GM15510 (cell line): ENCODE measurements around the gene CATSPER1.

Experiments
- POLR2A ChIP-seq: IDR thresholded peaks from 3 replicates; pipeline ENCODE4 v1.6.1; 2011; ENCODE audit warnings: borderline replicate concordance; ENCODE audit not compliant: insufficient read length; ENCODE audit errors: extremely low read depth

CATSPER1 gene

DNA sequence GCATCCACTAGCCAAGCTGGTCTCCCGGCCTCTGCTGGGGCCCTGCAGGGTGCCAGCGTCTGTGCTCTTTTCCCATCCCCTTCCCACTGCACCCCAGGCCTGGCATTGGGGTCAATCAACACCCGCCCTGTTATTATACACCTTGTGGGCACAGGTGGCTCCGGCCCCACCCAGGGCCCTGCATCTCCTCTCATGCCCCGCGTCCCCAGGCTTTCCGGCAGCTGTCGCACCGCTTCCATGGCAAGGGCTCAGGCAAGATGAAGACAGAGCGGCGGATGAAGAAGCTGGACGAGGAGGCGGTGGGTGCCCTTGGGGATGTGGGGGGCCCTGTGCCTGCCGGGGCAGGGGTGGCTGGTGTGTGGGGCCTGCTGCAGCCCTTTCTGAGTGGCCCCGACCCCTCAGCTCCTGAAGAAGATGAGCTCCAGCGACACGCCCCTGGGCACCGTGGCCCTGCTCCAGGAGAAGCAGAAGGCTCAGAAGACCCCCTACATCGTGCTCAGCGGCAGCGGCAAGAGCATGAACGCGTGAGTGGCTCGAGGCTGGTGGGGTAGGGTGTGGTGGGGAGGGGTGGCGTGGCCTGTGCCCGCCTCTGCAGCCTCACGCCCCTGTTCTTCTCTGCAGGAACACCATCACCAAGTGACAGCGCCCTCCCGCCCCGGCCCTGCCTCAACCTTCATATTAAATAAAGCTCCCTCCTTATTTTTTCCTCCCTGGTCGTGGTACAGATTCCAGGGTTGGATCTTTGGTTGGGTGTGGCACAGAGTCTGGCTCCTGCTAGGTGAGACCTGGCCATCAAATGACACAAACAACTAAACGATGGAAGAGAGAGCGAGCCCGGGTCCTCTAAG, 47.7 kb downstream of the CATSPER1 start:
- no peak for TF ChIP-seq POLR2A

DNA sequence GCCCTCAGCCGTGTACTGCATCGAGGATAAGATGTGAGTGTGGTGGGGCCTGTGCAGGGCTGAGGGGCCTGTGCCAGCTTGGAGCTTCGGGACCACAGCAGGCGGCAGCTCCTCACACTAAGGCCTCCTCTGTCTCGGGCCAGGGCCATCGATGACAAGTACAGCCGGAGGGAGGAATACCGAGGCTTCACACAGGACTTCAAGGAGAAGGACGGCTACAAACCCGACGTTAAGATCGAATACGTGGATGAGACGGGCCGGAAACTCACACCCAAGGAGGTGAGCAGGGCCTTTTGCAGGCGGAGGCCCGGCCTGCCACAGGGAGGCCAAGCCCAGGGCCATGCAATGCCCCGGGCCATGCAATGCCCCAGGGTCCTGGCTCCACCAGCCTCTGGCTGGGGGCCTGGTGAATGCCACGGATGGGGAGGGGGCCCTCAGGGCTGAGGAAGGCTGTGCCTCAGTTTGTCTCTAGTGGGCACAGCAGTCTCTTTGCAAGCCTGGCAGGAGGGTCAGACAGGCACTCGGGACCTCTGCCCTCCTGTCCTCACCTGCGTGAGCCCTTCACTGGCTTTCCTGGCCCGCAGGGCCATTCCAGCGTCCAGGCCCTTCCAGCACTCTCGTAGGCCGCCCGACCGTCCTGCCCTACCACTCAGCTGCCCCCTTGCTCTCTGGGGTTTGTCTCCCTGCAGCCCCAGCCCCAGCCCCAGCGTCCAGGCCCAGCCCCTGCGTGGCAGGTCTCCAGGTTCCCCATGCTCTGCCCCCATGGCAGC, 48.5 kb downstream of the CATSPER1 start:
- TF ChIP-seq POLR2A = no peak

DNA sequence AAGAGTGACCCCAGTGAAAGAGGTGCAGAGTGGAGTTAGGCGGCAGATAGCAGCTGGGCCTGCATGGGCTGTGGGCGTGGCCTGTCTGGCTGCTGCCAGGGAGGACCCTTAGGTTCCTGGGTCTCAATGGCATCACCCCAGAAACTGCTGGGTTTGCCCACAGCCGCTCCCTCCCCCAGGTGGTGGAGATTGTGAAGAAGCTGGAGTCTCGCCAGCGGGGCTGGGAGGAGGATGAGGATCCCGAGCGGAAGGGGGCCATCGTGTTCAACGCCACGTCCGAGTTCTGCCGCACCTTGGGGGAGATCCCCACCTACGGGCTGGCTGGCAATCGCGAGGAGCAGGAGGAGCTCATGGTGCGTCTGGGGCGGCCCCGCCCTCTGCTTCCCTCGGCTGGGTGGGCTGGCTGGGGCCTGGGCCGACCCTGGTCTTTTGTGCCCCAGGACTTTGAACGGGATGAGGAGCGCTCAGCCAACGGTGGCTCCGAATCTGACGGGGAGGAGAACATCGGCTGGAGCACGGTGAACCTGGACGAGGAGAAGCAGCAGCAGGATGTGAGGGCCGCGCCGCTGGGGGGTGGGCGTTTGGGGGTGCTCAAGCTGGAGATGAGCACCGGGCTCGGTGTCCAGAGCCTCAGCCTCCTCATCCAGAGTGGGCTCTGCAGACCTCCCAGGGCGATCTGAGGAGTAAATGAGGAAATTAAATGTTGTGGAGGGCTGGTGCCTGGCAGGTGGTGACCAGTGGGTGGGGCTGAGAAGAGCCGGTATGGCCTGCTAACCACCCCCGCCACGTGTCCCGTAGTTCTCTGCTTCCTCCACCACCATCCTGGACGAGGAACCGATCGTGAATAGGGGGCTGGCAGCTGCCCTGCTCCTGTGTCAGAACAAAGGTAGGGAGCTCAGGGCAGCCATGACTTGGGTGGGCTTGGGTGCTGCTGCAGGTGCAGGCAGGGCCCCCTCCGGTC, 49.8 kb downstream of the CATSPER1 start:
- TF ChIP-seq POLR2A = no peak

DNA sequence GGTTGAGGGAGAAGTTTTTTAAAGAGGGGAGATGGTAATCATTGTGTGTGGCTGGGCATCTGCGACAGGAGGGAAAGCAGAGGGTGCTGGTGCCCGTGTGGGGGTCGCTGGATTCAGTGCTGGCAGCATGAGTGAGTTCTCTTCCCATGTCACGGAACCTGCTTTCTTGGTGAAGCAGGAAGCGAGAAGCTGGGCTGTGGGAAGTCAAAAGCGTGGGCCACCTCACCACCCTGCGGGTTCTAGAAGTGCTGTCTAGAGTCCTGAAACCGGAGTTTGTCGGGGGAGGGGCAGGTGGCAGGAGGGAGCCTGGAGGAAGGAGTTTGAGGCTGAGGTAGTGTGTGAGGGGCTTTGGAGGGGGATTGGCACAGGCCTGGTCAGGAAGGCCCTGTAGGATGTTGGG, 50.5 kb downstream of the CATSPER1 start:
- no peak for TF ChIP-seq POLR2A

DNA sequence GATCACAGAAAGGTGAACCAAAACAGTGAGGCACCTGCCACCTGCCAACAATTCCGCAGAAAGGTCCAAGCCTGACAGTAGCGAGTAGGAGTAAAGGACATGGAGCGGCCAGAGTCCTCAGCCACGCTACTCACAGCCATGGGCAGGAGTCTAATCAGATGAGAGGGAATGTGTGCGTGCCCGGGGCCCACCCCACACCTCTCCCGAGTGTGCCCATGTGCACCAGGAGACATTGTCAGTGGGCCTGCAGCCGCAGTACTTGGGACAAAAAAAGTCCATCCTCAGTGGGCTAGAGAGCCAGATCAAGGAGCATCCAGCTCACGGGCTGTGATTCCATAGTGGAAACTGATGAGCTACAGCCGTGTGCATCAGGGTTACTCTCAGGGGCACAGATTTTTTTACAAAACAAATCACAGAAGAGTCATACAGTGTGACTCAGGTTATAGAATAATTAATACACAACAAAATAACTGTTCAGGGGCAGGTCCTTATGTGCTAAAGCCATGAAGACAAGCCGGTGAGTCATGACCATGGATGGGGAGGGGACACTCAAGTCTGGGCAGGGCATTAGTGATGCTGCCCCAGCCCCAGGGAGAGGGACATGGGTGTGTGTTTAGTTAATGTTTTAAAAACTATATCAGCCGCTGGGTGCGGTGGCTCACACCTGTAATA, 52.7 kb downstream of the CATSPER1 start:
- no peak for TF ChIP-seq POLR2A

DNA sequence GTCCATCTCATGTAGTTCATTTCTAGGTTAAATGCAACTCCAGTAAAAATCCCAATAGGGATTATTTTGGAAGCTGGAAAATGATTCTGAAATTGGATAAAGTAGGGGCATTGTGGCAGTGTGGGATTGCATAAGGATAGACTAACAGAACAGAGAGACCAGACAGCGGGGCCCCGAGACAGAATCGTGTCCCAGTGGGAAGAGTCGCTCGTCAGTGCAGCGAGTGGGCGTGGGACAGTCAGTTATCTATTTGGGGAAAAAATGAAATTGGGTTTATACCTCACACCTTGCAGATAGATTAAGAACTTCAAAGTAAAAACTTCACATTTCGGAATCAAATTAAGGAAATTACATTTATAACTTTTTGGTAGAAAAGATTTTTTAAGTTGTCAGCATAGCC, 54.2 kb downstream of the CATSPER1 start:
- TF ChIP-seq POLR2A = no peak

DNA sequence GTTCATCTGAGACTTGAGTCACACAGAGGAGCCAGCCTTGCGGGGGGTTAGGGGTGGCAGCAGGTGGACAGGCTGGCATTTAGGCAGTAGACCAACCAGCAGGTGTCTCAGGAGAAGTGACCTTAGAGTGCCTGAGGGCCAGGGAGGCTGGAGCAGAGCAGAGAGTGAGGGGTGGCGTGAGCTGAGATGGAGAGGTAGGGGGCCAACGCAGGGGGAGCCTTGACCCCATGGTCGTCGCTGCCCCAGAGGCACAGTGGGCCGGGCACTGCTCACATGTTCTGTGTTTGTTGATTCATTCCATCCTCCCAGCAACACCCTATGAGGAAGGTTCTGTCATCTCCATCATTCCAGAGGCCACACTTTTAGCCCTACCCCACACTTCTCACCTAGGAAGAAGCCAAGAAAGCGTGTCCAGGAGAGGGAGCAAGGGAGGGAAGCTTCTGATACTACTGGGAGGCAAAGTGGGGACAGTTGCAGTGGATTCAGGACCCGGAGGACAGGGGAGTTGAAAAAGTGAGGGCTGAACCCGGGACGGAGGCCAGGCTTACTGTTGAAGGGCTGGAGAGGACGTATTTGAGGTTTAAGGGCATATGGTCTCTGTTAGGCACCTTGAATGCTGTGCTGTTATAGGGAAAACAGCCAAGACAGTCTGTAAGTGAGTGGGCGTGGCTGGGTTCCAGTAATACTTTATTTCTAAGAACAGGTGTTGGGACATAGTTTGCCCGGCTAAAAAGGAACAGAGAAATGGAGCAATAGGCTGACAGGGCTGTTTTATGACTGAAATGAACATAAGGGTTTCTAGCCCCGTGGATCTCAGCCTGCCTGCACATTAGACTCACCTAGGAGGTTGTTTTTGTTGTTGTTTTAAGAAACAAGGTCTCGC, 57.4 kb downstream of the CATSPER1 start:
- no peak for TF ChIP-seq POLR2A

DNA sequence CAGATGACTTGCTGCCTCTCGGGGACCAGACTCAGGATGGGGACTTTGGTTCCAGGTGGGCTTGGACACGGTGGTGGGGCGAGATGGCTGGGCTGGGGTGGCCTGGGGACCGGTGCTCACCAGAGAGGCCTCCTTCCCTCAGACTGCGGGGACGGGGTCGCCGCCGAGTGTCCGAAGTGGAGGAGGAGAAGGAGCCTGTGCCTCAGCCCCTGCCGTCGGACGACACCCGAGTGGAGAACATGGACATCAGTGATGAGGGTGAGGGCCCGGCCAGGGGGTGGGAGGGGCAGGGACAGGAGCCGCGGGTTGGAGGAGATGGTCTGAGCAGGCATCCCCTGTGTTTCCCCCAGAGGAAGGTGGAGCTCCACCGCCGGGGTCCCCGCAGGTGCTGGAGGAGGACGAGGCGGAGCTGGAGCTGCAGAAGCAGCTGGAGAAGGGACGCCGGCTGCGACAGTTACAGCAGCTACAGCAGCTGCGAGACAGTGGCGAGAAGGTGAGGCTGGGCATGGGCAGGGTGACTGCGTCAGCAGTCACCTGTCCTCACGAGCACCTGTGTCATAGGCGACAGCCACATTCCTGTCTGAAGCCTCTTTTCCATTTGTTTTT, 58.8 kb downstream of the CATSPER1 start:
- TF ChIP-seq POLR2A = no peak
